IPS DF 6.9 (cell line): Measurements from ENCODE around the gene LPCAT1.

Experiments used
- DNase-seq: peaks from one replicate; pipeline ENCODE4 v3.0.0-alpha.2; 2013; ENCODE audit warnings: low read depth, low spot score
- H3K27ac ChIP-seq: one replicate; pipeline ENCODE4 v1.5.1; 2013; ENCODE audit warnings: low read length, control low read depth
- H3K27me3 ChIP-seq: 2 replicates; pipeline ENCODE4 v1.6.1; 2013; ENCODE audit warnings: mild to moderate bottlenecking, low read length; ENCODE audit not compliant: control insufficient read depth, insufficient read depth
- H3K36me3 ChIP-seq: 2 replicates; pipeline ENCODE4 v1.6.1; 2013; ENCODE audit warnings: low read length; ENCODE audit not compliant: control insufficient read depth, insufficient read depth
- H3K4me1 ChIP-seq: 2 replicates; pipeline ENCODE4 v1.6.1; 2013; ENCODE audit warnings: low read length; ENCODE audit not compliant: control insufficient read depth, insufficient read depth
- H3K4me3 ChIP-seq: 2 replicates; pipeline ENCODE4 v1.5.1; 2013; ENCODE audit warnings: mild to moderate bottlenecking, low read length
- H3K9me3 ChIP-seq: 2 replicates; pipeline ENCODE4 v1.6.1; 2013; ENCODE audit warnings: low read length, inconsistent platforms; ENCODE audit not compliant: control insufficient read depth, insufficient read depth
- WGBS: extraction: QIAGEN DNeasy Blood & Tissue Kit; methylation state at CpG from one replicate; pipeline ENCODE4 v1.1.7; 2013; ENCODE audit warnings: mixed read lengths, missing lambda C conversion rate; ENCODE audit not compliant: insufficient read length, insufficient coverage; 5-methylcytosine and 5-hydroxymethylcytosine counted together

Gene LPCAT1

GRCh38 chr5:1500411-1501091, 23.2 kb downstream of the LPCAT1 start:
- H3K9me3 ChIP-seq, result no peaks in the 10 kb centered on the region
- H3K27ac ChIP-seq, result no peak overlapping the region
- no peak overlapping the region for H3K4me3 ChIP-seq
- no peaks in the 10 kb centered on the region for H3K27me3 ChIP-seq
- peaks cover 24% of the 10 kb centered on the region for H3K36me3 ChIP-seq
- whole genome bisulfite sequencing, result no CpG with 5 or more reads among the region's 16 CpGs
- DNase-seq, result no peak
- peaks cover 7% of the 10 kb centered on the region for H3K4me1 ChIP-seq

DNA sequence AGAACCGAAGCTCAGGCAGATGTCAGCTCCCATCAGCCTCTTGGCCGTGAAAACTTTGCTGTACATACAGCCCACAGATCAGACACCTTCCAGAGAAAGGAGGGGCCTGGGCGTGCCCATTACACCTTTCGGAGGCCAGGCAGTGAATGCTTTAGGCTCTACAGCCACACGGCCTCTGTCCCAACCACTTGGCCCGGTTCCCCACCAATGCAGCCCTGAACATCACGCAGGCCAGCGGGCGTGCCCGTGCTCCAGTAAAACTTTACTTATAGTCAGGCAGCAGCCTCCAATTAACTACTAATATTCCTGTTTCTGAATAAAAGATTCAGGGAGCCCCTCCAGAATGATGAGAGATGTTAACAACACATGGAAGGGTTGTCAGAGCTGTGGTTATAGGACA, 23.9 kb downstream of the LPCAT1 start:
- no peak for DNase-seq
- peaks cover 4% of the 10 kb centered on the region; the same call in 1 of the 2 replicates for H3K4me1 ChIP-seq
- no peaks in the 10 kb centered on the region for H3K27me3 ChIP-seq
- no peak overlapping the region for H3K27ac ChIP-seq
- H3K9me3 ChIP-seq, result no peaks in the 10 kb centered on the region
- H3K36me3 ChIP-seq, result peaks cover 26% of the 10 kb centered on the region
- no peak overlapping the region for H3K4me3 ChIP-seq
- WGBS, result no CpG with 5 or more reads among the region's 10 CpGs

- no peak for DNase-seq
- no CpG with 5 or more reads among the region's 17 CpGs for WGBS
- Histone ChIP-seq H3K27me3 (no peaks in the 10 kb centered on the region), H3K27ac (no peak overlapping the region), H3K9me3 (no peaks in the 10 kb centered on the region), H3K36me3 (peaks cover 30% of the 10 kb centered on the region), H3K4me3 (no peak overlapping the region), H3K4me1 (peaks cover 3% of the 10 kb centered on the region; the same call in 1 of the 2 replicates)
Measured at GRCh38 chr5:1498623-1499416, 24.9 kb downstream of the LPCAT1 start.

GRCh38 chr5:1497795-1498622, 25.8 kb downstream of the LPCAT1 start:
- no peaks in the 10 kb centered on the region for H3K27me3 ChIP-seq
- no peak overlapping the region for H3K4me3 ChIP-seq
- H3K36me3 ChIP-seq, result peaks cover 37% of the 10 kb centered on the region
- WGBS, result 100% methylated on average over 1 of the region's 18 CpGs
- no peaks in the 10 kb centered on the region for H3K9me3 ChIP-seq
- peaks cover 3% of the 10 kb centered on the region; the same call in 1 of the 2 replicates for H3K4me1 ChIP-seq
- H3K27ac ChIP-seq, result no peak overlapping the region
- no peak for DNase-seq

GRCh38 chr5:1497242-1497777, 26.4 kb downstream of the LPCAT1 start:
- Histone ChIP-seq H3K27ac (no peak overlapping the region), H3K4me1 (peaks cover 2% of the 10 kb centered on the region; the same call in 1 of the 2 replicates), H3K4me3 (no peak overlapping the region), H3K27me3 (no peaks in the 10 kb centered on the region), H3K36me3 (peaks cover 43% of the 10 kb centered on the region), H3K9me3 (no peaks in the 10 kb centered on the region)
- no peak for DNase-seq
- no CpG with 5 or more reads among the region's 14 CpGs for WGBS

- Histone ChIP-seq H3K27ac (no peak overlapping the region), H3K27me3 (no peaks in the 10 kb centered on the region), H3K9me3 (no peaks in the 10 kb centered on the region), H3K4me1 (no peaks in the 10 kb centered on the region), H3K4me3 (no peak overlapping the region), H3K36me3 (peaks cover 44% of the 10 kb centered on the region)
- no peak for DNase-seq
- no CpG with 5 or more reads among the region's 6 CpGs for WGBS
Measured at GRCh38 chr5:1495525-1495897, 28.2 kb downstream of the LPCAT1 start.

GRCh38 chr5:1494780-1495524, 28.8 kb downstream of the LPCAT1 start:
- Histone ChIP-seq H3K27ac (no peak overlapping the region), H3K4me3 (no peak overlapping the region), H3K9me3 (no peaks in the 10 kb centered on the region), H3K4me1 (no peaks in the 10 kb centered on the region), H3K27me3 (no peaks in the 10 kb centered on the region), H3K36me3 (peaks cover 46% of the 10 kb centered on the region)
- DNase-seq, result no peak
- no CpG with 5 or more reads among the region's 50 CpGs for WGBS

GRCh38 chr5:1493941-1494340, 29.8 kb downstream of the LPCAT1 start:
- Histone ChIP-seq H3K36me3 (peaks cover 51% of the 10 kb centered on the region), H3K27ac (no peak overlapping the region), H3K4me3 (no peak overlapping the region), H3K9me3 (no peaks in the 10 kb centered on the region), H3K4me1 (no peaks in the 10 kb centered on the region), H3K27me3 (no peaks in the 10 kb centered on the region)
- DNase-seq, result no peak
- no CpG with 5 or more reads among the region's 12 CpGs for WGBS

GRCh38 chr5:1493413-1493812, 30.3 kb downstream of the LPCAT1 start:
- Histone ChIP-seq H3K36me3 (peaks cover 53% of the 10 kb centered on the region), H3K4me1 (no peaks in the 10 kb centered on the region), H3K9me3 (no peaks in the 10 kb centered on the region), H3K27ac (no peak overlapping the region), H3K27me3 (no peaks in the 10 kb centered on the region), H3K4me3 (no peak overlapping the region)
- no peak for DNase-seq
- no CpG with 5 or more reads among the region's 16 CpGs for WGBS
